Gastrocnemius medialis (tissue), 4 donors: ENCODE results near the gene PDE10A.

Experiments
- CTCF ChIP-seq, 5 experiments: fragments of 450-650 bp in 3 of 5; fragments of 200-600 bp in 2 of 5; sonication (generic) in 2 of 5; IDR thresholded peaks in 4 of 5; conservative IDR thresholded peaks in 1 of 5; 1 replicate in 4 of 5; 2 replicates in 1 of 5; pipeline ENCODE4 v1.5.1; 2016 to 2019; ENCODE audit warnings: antibody characterized with exemption in 5 of 5, mild to moderate bottlenecking in 3 of 5, moderate library complexity in 3 of 5
- POLR2A ChIP-seq, 2 donors: fragments of 450-650 bp; IDR thresholded peaks; one replicate each; pipeline ENCODE4 v1.6.1; 2017; ENCODE audit warnings: antibody characterized with exemption in 2 of 2, mild to moderate bottlenecking in 2 of 2, moderate library complexity in 2 of 2

DNA sequence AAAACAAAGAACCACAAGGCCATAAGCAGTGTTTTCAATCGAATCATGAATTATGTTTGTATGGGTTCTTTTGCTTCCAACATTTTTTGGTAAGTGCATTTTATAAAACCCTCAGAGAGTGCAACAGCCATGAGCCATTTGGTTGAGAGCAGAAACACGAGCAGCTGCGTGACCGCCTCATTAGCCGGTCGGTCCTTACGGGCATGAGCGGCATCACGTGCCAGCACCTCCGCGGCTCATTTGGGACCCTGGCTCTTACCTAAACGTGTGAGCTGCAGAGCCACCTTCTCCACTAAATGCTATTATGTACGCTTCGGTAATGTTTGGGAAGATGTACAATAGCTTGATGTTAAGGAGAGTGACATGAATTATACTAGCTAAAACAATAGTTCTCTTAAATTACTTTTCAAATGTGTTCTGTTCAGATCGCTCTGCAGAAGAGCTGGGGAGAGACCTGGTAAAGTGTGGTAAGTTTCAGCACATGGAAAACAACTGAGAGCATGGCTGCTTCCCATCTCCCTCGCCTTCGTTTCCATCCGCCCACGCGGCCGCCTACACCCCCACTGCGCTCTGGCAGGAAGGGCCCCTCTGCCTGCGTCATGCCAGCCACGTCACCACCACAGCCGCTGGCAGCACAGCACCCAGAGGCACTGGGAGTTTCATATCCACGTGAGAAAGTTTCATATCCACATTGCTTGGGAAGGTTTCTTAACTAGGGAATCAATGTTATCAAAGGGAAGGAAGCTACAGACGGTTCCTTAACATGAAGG is 23.7 kb upstream of the PDE10A start:
- no peak for TF ChIP-seq CTCF (IDR thresholded peaks at IDR 0.05 in 4 of 5, conservative IDR thresholded peaks at IDR 0.05 in 1 of 5)
- no peak for TF ChIP-seq POLR2A (IDR thresholded peaks at IDR 0.05)
